HCT116 (cell line): ENCODE data around the gene SCFD1. TPM values are rescaled to one million over a fixed set of nuclear protein-coding genes. Genes with fewer than 3 reads are reported as not detected.
"Not testable (repeated sequence)": the region's sequence is repeated elsewhere in the genome, so short reads cannot be mapped to it uniquely, and the experiment has no call there.

Experiments used
- ATAC-seq: fragments of 200-7000 bp; cut with Tn5 transposase; 2 replicates; pipeline ENCODE4 v1.9.1; 2020; ENCODE audit warnings: mild to moderate bottlenecking, moderate library complexity
- BruUV-seq: library from RNA; stranded (reverse); fragments of 400-500 nt; replicated peaks from 2 replicates; lab custom pipeline; 2021; lab: Mats Ljungman, UMichigan
- CTCF ChIA-PET: fragments of 300-600 bp; sonication (Branson Sonifier 250); formaldehyde crosslinking; loops from one replicate; lab custom pipeline; 2021; ENCODE audit warnings: antibody characterized with exemption; lab: Charles Lee
- POLR2A ChIA-PET: fragments of 300-600, 350-600 bp; sonication (Branson Sonifier 250); formaldehyde crosslinking; loops from one replicate; lab custom pipeline; 2021; ENCODE audit warnings: antibody characterized with exemption; lab: Charles Lee
- RAD21 ChIA-PET, 2 experiments: fragments of 300-600 bp; sonication (Branson Sonifier 250); formaldehyde crosslinking; loops; one replicate each; lab custom pipeline; 2023; ENCODE audit warnings: low total read pairs in 2 of 2; ENCODE audit not compliant: uncharacterized antibody in 2 of 2, unreplicated experiment in 2 of 2, low non-redundant PET in 1 of 2; lab: Charles Lee
- DNase-seq: peaks from one replicate; pipeline ENCODE4 v3.0.0-alpha.2; 2010; ENCODE audit warnings: low read depth, low spot score
- H2AFZ ChIP-seq: fragments of 200-600 bp; shearing (Covaris generic), sonication (generic); 2 replicates; pipeline ENCODE4 v1.6.1; 2017; ENCODE audit warnings: low read depth, mixed run types, mixed read lengths, antibody characterized with exemption, low read length; ENCODE audit not compliant: poor library complexity, severe bottlenecking
- H3K27ac ChIP-seq: 2 replicates; pipeline ENCODE4 v1.5.1; 2012; ENCODE audit warnings: low read depth, low read length
- H3K27me3 ChIP-seq: fragments of 200-600 bp; sonication (generic); 2 replicates; pipeline ENCODE4 v1.6.1; 2016; ENCODE audit warnings: mixed run types, low read length, mixed read lengths; ENCODE audit not compliant: insufficient read depth
- H3K36me3 ChIP-seq, 2 experiments: fragments of 200-500 bp in 1 of 2; fragments of 200-600 bp in 1 of 2; sonication (Bioruptor generic) in 1 of 2; sonication (generic) in 1 of 2; 2 replicates each; pipeline versions ENCODE4 v1.5.1 to v1.6.1; 2014 to 2016; ENCODE audit warnings: low read length in 2 of 2, inconsistent platforms in 1 of 2, mixed read lengths in 1 of 2, mixed run types in 1 of 2; ENCODE audit not compliant: insufficient read depth in 2 of 2, control insufficient read depth in 1 of 2
- H3K4me1 ChIP-seq, 2 experiments: fragments of 200-600 bp in 1 of 2; sonication (generic) in 1 of 2; 2 replicates each; pipeline versions ENCODE4 v1.5.1 to v1.6.1; 2012 to 2017; ENCODE audit warnings: low read length in 2 of 2, inconsistent platforms in 1 of 2, mild to moderate bottlenecking in 1 of 2, mixed read lengths in 1 of 2, mixed run types in 1 of 2, moderate library complexity in 1 of 2; ENCODE audit not compliant: insufficient read depth in 2 of 2, control insufficient read depth in 1 of 2
- H3K4me2 ChIP-seq: fragments of 200-600 bp; sonication (generic); 2 replicates; pipeline ENCODE4 v1.6.1; 2017; ENCODE audit warnings: mixed run types, low read length, mixed read lengths
- H3K4me3 ChIP-seq, 2 experiments: fragments of 200-600 bp in 1 of 2; sonication (generic) in 1 of 2; replicated peaks in 1 of 2; 2 replicates each; pipeline ENCODE4 v1.5.1; 2011 to 2016; ENCODE audit warnings: low read length in 2 of 2, control low read depth in 1 of 2, low read depth in 1 of 2, mild to moderate bottlenecking in 1 of 2, mixed read lengths in 1 of 2, mixed run types in 1 of 2
- H3K79me2 ChIP-seq: fragments of 200-600 bp; sonication (generic); 2 replicates; pipeline ENCODE4 v1.6.1; 2017; ENCODE audit warnings: mild to moderate bottlenecking, mixed run types, low read length, moderate library complexity, mixed read lengths; ENCODE audit not compliant: insufficient read depth
- H3K9ac ChIP-seq: fragments of 200-600 bp; sonication (generic); 2 replicates; pipeline ENCODE4 v1.6.1; 2016; ENCODE audit warnings: low read length, mixed read lengths
- H3K9me2 ChIP-seq: fragments of 200-600 bp; sonication (generic), shearing (Covaris generic); 2 replicates; pipeline ENCODE4 v1.6.1; 2017; ENCODE audit warnings: mixed run types, mild to moderate bottlenecking, moderate library complexity; ENCODE audit not compliant: insufficient read depth
- H3K9me3 ChIP-seq, 2 experiments: fragments of 200-500 bp in 1 of 2; fragments of 200-600 bp in 1 of 2; sonication (Bioruptor generic) in 1 of 2; sonication (generic) in 1 of 2; 2 replicates each; pipeline ENCODE4 v1.6.1; 2014 to 2017; ENCODE audit warnings: low read length in 2 of 2, mixed read lengths in 2 of 2, inconsistent platforms in 1 of 2, low read depth in 1 of 2, mild to moderate bottlenecking in 1 of 2, mixed run types in 1 of 2, moderate library complexity in 1 of 2; ENCODE audit not compliant: control insufficient read depth in 1 of 2, insufficient read depth in 1 of 2
- H4K20me1 ChIP-seq: fragments of 200-600 bp; sonication (generic), shearing (Covaris generic); 2 replicates; pipeline ENCODE4 v1.6.1; 2017; ENCODE audit warnings: mixed run types, mild to moderate bottlenecking, moderate library complexity; ENCODE audit not compliant: insufficient read depth
- ELF1 ChIP-seq: IDR thresholded peaks from 2 replicates; pipeline ENCODE4 v1.6.1; 2012; ENCODE audit warnings: low read depth, borderline replicate concordance
- POLR2A ChIP-seq: IDR thresholded peaks from 2 replicates; pipeline ENCODE4 v1.7.0; 2011; ENCODE audit warnings: borderline replicate concordance; ENCODE audit not compliant: insufficient read depth, insufficient read length; ENCODE audit errors: extremely low read depth
- RAD21 ChIP-seq: IDR thresholded peaks from 2 replicates; pipeline ENCODE4 v1.6.1; 2012; ENCODE audit warnings: low read depth, mild to moderate bottlenecking
- intact Hi-C: fragments of 100-400 bp; cut with micrococcal nuclease; formaldehyde crosslinking; loops from 2 replicates; pipeline ENCODE4 v1.10.0; 2022
- total RNA-seq: library from RNA; stranded (reverse); gene quantifications from one replicate; pipeline ENCODE4 v1.2.1, GENCODE V29; 2021; ENCODE audit not compliant: unreplicated experiment
- TF ChIP-seq, protein P1 (sequence below), 3 experiments: fragments of 200-600 bp in 1 of 3; sonication (generic) in 1 of 3; IDR thresholded peaks in 2 of 3; conservative IDR thresholded peaks in 1 of 3; 2 replicates each; pipeline ENCODE4 v1.5.1; 2012 to 2017; ENCODE audit warnings: low read depth in 2 of 3, low read length in 2 of 3, antibody characterized with exemption in 1 of 3, borderline replicate concordance in 1 of 3, control low read depth in 1 of 3, mild to moderate bottlenecking in 1 of 3, mixed read lengths in 1 of 3, mixed run types in 1 of 3, moderate library complexity in 1 of 3; ENCODE audit not compliant: insufficient read depth in 1 of 3

The SCFD1 gene
- total RNA-seq, 1 experiment from 2014 or later = 71.1 TPM

- RAD21 ChIA-PET = no interaction called here
- H2AFZ ChIP-seq = no peak overlapping the region
- H3K4me1 ChIP-seq = no peaks in the 10 kb centered on the region
- no peaks in the 10 kb centered on the region for H3K9me3 ChIP-seq
- no peaks in the 10 kb centered on the region for H3K9me2 ChIP-seq
- ATAC-seq (peak; percentile 69), DNase-seq (peak; percentile 27)
- no peak overlapping the region for H3K4me2 ChIP-seq
- TF ChIP-seq, protein P1, sequence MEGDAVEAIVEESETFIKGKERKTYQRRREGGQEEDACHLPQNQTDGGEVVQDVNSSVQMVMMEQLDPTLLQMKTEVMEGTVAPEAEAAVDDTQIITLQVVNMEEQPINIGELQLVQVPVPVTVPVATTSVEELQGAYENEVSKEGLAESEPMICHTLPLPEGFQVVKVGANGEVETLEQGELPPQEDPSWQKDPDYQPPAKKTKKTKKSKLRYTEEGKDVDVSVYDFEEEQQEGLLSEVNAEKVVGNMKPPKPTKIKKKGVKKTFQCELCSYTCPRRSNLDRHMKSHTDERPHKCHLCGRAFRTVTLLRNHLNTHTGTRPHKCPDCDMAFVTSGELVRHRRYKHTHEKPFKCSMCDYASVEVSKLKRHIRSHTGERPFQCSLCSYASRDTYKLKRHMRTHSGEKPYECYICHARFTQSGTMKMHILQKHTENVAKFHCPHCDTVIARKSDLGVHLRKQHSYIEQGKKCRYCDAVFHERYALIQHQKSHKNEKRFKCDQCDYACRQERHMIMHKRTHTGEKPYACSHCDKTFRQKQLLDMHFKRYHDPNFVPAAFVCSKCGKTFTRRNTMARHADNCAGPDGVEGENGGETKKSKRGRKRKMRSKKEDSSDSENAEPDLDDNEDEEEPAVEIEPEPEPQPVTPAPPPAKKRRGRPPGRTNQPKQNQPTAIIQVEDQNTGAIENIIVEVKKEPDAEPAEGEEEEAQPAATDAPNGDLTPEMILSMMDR (IDR thresholded peaks at IDR 0.05 in 2 of 3, conservative IDR thresholded peaks at IDR 0.05 in 1 of 3; ENCODE audit: borderline replicate concordance in 1 of 3, insufficient read depth in 1 of 3, low read depth in 2 of 3, low read length in 2 of 3) = peak; percentile 26 to 73 (median 64); a peak in 5 of 6 replicates
- TF ChIP-seq RAD21 (peak; percentile 14; the same call in 1 of the 2 replicates), POLR2A (no peak), ELF1 (no peak)
- TF ChIP-seq, all 23 proteins: peak for 2
- Histone ChIP-seq H4K20me1 (no peaks in the 10 kb centered on the region), H3K27me3 (no peaks in the 10 kb centered on the region), H3K79me2 (no peaks in the 10 kb centered on the region), H3K9ac (no peak overlapping the region), H3K4me3 (no peak overlapping the region), H3K36me3 (no peaks in the 10 kb centered on the region), H3K27ac (no peak overlapping the region)
- POLR2A ChIA-PET = no interaction called here
- intact Hi-C loops = no loop called here
- no TSS peak for BruUV-seq
- CTCF ChIA-PET = interaction anchor here (0.7 to 1.5 kb wide), 6 partner anchors 10 to 30 kb away, joined by 3 to 6 read pairs (median 4); no protein-coding TSS in a partner anchor
These were observed 59.7 kb downstream of the SCFD1 start for GRCh38 chr14:30681752-30682355.

- intact Hi-C loops = not testable (repeated sequence)
These were observed 68.6 kb downstream of the SCFD1 start for GRCh38 chr14:30690487-30691355.

More at GRCh38 chr14:30690487-30691355, 68.6 kb downstream of the SCFD1 start:
- H3K27me3 ChIP-seq, DNase-seq, H3K4me2 ChIP-seq, RAD21 ChIA-PET, H3K4me1 ChIP-seq, BruUV-seq, H3K27ac ChIP-seq, H4K20me1 ChIP-seq, H3K9me2 ChIP-seq, H2AFZ ChIP-seq, H3K36me3 ChIP-seq, H3K4me3 ChIP-seq, H3K79me2 ChIP-seq, H3K9ac ChIP-seq, CTCF ChIA-PET, ATAC-seq, POLR2A ChIA-PET, H3K9me3 ChIP-seq: not testable (repeated sequence)
